ENCODE measurements around the gene ROBO2. TPM values are rescaled to one million over a fixed set of nuclear protein-coding genes. Genes with fewer than 3 reads are reported as not detected.

The ROBO2 gene
- total RNA-seq, 4 donors from 2014 or later = 0.20 to 0.41 (median 0.32) TPM; not detected in 1

DNA sequence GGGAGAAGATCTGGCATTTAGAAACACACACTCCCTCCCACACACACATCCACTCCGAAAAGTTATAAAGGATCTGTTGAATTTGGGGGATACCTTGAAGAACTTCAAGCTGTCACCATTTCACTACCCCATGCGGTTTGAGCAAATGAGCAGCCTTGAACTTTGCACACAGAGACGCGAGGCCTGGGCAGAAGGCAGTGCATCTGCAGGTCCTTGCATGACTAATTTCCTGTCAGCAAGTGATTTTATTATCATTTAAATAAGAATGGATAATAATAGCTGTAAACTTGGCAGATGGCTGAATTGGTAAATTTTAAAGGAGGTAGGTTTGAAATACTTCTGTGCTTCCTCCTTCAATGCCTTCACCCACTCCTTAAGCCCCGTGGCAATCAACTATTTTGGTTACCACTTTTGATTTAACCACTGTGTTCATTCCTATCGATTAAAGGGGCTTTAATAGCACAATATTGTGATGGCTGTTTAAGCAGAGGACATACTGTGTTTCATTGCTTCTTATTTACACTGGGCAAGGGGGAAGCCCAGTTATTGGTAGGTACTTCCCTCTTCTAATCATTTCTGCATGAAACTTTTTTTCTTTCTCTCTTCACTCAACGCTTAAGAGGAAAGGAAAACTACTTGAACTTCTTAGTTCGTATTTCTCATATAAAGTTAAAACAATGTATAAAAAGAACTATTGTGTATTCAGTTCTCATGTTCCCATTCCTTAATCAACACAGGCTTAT is 108.1 kb downstream of the ROBO2 start:
- H3K9me3 ChIP-seq = no peaks in the 10 kb centered on the region
- 63 to 66% methylated on average over 7 to 8 of the region's 8 CpGs for WGBS, 2 donors (ENCODE audit: low coverage in 1 of 2)
- H3K27me3 ChIP-seq = no peaks in the 10 kb centered on the region
- DNase-seq = no peak
- no peaks in the 10 kb centered on the region for H3K36me3 ChIP-seq
- H3K27ac ChIP-seq = no peak overlapping the region
- no peaks in the 10 kb centered on the region for H3K4me1 ChIP-seq
- intact Hi-C loops (cut with DNase I; ENCODE audit: low total_unique reads) (no loop called here), in situ Hi-C loops (cut with MboI; ENCODE audit: low pct_ligation_motif_present in 1 of 4, low pct_unique_long_range_greater_than_20kb in 1 of 4, low sequenced_read_pairs in 3 of 4) (no loop called here)
- H3K4me3 ChIP-seq = no peak overlapping the region
- TF ChIP-seq EP300 (IDR thresholded peaks at IDR 0.05; ENCODE audit: low read depth) = no peak
- no peak for TF ChIP-seq POLR2A (IDR thresholded peaks at IDR 0.05)
- no peak for TF ChIP-seq POLR2AphosphoS5 (IDR thresholded peaks at IDR 0.05)
- TF ChIP-seq, protein P1, sequence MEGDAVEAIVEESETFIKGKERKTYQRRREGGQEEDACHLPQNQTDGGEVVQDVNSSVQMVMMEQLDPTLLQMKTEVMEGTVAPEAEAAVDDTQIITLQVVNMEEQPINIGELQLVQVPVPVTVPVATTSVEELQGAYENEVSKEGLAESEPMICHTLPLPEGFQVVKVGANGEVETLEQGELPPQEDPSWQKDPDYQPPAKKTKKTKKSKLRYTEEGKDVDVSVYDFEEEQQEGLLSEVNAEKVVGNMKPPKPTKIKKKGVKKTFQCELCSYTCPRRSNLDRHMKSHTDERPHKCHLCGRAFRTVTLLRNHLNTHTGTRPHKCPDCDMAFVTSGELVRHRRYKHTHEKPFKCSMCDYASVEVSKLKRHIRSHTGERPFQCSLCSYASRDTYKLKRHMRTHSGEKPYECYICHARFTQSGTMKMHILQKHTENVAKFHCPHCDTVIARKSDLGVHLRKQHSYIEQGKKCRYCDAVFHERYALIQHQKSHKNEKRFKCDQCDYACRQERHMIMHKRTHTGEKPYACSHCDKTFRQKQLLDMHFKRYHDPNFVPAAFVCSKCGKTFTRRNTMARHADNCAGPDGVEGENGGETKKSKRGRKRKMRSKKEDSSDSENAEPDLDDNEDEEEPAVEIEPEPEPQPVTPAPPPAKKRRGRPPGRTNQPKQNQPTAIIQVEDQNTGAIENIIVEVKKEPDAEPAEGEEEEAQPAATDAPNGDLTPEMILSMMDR (IDR thresholded peaks at IDR 0.05) = no peak

DNA sequence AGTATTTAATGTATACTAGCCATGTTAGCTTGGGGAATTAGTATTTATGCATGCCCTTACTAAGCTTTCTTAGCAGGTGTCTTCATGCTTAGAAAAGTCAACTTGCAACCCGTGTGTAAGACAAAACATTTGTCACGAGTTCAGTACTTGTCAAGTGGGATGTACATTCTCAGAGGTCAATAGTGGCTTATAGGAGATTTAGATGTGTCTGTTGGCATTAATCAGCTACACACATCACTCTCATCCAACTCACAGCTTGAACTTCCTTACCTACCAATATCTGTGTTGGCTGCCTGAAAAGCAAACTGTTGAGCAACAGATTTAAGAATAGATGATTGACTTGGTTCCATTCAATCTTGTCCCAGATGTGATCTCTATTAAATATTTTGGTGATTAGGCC is 109.5 kb downstream of the ROBO2 start:
- DNase-seq = no peak
- TF ChIP-seq POLR2A (IDR thresholded peaks at IDR 0.05) = no peak
- no peak for TF ChIP-seq POLR2AphosphoS5 (IDR thresholded peaks at IDR 0.05)
- TF ChIP-seq, protein P1 (IDR thresholded peaks at IDR 0.05) = no peak
- TF ChIP-seq EP300 (IDR thresholded peaks at IDR 0.05; ENCODE audit: low read depth) = no peak
- no peak overlapping the region for H3K4me3 ChIP-seq
- no peaks in the 10 kb centered on the region for H3K4me1 ChIP-seq
- no peak overlapping the region for H3K27ac ChIP-seq
- no peaks in the 10 kb centered on the region for H3K27me3 ChIP-seq
- no peaks in the 10 kb centered on the region for H3K9me3 ChIP-seq
- intact Hi-C loops (cut with DNase I; ENCODE audit: low total_unique reads) = no loop called here
- no peaks in the 10 kb centered on the region for H3K36me3 ChIP-seq
- in situ Hi-C loops (cut with MboI; ENCODE audit: low pct_ligation_motif_present in 1 of 4, low pct_unique_long_range_greater_than_20kb in 1 of 4, low sequenced_read_pairs in 3 of 4) = no loop called here
- 72 to 91% methylated on average over 2 of the region's 2 CpGs for WGBS, 2 donors (ENCODE audit: low coverage in 1 of 2)

DNA sequence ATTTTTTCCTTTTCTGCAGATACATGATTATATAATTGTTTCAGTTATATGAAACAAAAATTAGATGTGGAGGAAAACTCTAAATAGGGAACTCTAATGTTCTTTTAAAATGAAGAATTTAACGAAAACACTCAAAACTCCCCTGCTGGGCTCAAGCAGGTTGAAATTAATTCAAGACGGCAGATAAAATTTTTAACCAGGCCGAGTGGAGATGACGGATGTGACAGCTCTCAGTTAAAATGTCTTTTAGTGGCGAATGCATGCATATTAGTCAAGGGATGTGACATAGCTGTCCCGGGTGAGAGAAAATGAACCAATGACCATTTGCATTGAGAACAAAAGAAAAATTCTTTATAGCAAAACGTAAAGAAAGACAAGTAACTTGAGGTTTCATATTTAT is 110.1 kb downstream of the ROBO2 start:
- WGBS, 2 donors (ENCODE audit: low coverage in 1 of 2) = 83 to 85% methylated on average over 7 of the region's 7 CpGs
- TF ChIP-seq, protein P1 (IDR thresholded peaks at IDR 0.05) = no peak
- intact Hi-C loops (cut with DNase I; ENCODE audit: low total_unique reads) = no loop called here

DNA sequence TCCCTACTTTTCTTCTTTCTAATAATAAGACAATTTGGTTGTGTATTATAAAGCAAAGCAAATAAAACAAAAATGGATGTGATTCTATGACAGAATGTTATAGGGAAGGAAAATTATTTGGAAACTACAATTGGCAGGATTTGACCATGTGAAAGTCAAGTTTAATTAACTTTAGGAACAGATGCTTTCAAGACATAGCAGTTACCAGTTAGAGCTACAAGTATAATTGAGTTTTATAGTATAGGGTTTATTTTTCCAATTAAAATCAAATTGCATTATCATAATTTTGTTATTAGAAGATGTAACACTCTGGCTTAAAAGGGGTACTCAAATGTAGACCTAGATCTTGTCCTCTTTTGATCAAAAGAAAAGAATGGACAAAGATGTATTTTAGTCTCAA is 110.9 kb downstream of the ROBO2 start:
- Histone ChIP-seq H3K27ac (no peak overlapping the region), H3K27me3 (no peaks in the 10 kb centered on the region), H3K9me3 (no peaks in the 10 kb centered on the region), H3K4me1 (no peaks in the 10 kb centered on the region), H3K36me3 (no peaks in the 10 kb centered on the region), H3K4me3 (no peak overlapping the region)
- TF ChIP-seq EP300 (IDR thresholded peaks at IDR 0.05; ENCODE audit: low read depth) (no peak), POLR2AphosphoS5 (IDR thresholded peaks at IDR 0.05) (no peak), POLR2A (IDR thresholded peaks at IDR 0.05) (no peak)
- TF ChIP-seq, protein P1 (IDR thresholded peaks at IDR 0.05) = no peak
- in situ Hi-C loops (cut with MboI; ENCODE audit: low pct_ligation_motif_present in 1 of 4, low pct_unique_long_range_greater_than_20kb in 1 of 4, low sequenced_read_pairs in 3 of 4) (no loop called here), intact Hi-C loops (cut with DNase I; ENCODE audit: low total_unique reads) (no loop called here)
- no peak for DNase-seq

More for the DNA sequence above, 110.1 kb downstream of the ROBO2 start:
- no peaks in the 10 kb centered on the region for H3K4me1 ChIP-seq
- no peak for DNase-seq
- in situ Hi-C loops (cut with MboI; ENCODE audit: low pct_ligation_motif_present in 1 of 4, low pct_unique_long_range_greater_than_20kb in 1 of 4, low sequenced_read_pairs in 3 of 4) = no loop called here
- no peak overlapping the region for H3K27ac ChIP-seq
- no peak overlapping the region for H3K4me3 ChIP-seq
- no peaks in the 10 kb centered on the region for H3K9me3 ChIP-seq
- H3K27me3 ChIP-seq = no peaks in the 10 kb centered on the region
- no peaks in the 10 kb centered on the region for H3K36me3 ChIP-seq
